GM21360 (cell line): ENCODE measurements around the gene CMTM7.

Experiments used
- ATAC-seq: cut with Tn5 transposase; IDR thresholded peaks from one replicate; pipeline ENCODE4 v1.9.1; 2021; ENCODE audit warnings: mild to moderate bottlenecking, moderate library complexity; ENCODE audit not compliant: unreplicated experiment

Gene CMTM7

DNA sequence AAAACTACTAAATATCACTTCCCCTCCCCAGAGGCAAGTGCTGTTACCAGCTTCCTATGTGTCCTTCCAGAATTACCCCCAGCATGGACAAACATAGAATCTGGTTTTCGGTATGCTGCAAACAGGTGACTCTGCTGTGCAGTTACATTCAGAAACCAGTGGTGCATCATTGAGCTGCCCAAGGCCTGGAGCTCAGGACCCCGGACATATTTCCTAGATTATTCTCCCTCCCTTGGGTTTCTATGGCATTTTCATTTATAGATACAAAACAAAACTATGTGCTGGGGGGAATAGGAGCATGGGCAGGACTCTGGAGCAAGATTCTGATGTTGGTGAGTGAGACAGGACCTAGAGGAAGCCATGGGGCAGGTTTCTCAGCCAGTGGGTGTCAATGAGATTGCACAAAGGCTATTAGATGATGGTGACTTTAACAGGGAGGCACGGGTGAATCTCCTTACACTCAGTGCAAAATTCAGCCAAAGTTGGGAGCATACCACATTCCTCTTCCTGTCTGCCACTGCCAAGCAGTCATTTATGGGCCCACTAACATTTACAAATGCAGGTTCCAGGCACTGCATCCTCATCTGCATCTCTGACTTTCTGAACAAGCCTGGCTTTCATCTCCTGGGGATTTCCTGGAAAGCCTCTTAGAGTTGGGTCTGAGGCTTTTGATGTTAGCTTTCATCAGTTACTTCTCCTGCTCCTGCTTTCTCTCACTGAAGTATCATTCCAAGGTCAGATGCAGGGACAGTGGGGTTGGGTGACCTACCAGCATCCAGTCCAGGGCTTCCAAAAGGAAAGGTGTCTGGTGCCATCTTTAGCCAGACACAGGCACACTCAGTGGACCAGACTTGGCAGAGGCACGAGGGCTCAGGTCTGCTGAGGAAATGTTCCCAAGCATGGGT is 44.5 kb downstream of the CMTM7 start:
- no peak for ATAC-seq

DNA sequence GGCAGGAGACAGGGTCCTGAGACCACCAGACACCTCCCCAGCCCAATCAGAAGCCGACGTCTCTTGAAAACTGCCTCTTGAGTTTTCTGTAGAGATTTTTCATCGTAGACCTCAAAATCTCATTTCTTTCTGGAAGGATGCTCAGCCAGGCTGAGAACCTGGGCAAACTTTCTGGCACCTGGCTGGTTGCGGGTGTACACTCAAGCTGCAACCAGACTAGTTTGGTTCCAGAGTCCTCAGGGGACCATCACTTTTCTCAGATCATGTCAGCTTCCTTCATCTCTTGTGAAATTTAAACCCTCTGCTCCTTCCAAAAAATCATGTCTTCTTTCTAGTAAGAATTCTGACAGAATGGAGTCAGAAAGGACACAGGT is 45.1 kb downstream of the CMTM7 start:
- no peak for ATAC-seq

DNA sequence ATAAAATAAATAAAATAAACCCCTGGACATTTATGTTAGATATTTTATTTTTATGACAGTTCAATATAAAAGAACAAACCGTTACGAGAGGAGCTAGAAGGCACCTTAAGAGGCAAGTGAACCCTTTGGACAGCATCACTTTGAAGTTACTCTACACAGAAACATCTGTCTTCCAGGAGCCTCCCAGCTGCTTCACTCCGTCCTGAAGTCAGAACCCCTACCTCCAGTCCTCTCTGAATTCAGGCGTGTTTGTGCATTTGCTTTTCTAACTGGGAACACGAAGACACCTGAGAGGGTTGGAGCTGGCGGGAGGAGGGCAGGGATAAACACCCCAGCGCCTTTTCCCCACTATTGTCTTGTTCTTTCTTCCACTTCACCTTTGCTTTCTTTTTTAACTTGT is 46.2 kb downstream of the CMTM7 start:
- no peak for ATAC-seq

DNA sequence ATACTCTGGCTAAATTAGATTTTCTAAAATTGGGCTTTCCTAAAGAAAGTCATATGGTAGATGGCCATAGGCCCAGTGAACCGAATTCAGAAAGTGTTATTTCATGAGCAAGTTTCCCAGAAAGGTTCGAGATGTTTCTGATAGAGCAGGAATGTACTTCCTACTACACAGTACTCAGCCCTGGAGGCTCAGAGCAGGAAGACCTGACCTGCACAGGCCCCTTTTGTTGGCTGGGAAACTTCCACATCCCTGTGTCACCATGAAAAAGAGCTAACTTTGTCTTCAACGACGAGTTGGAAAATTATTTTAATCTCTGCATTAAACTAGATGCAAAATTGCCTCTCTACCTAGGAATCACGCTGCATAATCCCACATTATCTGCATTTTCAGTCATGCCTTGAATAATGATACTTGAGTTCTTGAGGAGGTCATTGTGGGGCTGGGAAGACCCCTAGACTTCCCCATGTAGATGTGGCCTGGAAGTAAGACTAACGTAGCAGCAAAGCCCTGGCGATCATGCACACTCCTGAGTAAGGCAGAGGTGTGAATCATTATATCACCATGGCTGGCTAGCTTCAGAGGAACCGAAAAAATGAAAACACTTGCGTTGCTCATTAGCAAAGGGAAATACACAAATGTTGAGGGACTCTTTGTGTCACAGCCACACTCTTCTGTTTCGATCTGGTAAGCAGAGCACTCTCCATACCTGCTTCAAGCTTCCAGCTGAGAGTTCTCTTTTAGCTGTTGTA is 47.1 kb downstream of the CMTM7 start:
- ATAC-seq, result peak; percentile 91

DNA sequence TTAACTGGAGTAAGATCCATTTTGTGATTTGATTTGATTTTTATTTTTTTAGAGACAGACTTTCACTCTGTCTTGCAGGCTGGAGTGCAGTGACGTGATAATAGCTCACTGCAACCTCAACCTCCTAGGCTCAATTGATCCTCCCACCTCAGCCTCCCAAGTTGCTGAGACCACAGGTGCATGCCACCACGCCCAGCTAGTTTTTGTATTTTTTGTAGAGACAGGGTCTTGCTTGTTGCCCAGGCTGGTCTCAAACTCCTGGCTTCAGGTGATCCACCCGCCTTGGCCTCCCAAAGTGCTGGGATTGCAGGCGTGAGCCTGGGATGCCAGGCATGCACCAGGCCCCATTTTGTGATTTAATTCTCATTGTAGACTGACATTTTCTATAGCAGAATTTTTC is 47.8 kb downstream of the CMTM7 start:
- ATAC-seq, result peak; percentile 24

DNA sequence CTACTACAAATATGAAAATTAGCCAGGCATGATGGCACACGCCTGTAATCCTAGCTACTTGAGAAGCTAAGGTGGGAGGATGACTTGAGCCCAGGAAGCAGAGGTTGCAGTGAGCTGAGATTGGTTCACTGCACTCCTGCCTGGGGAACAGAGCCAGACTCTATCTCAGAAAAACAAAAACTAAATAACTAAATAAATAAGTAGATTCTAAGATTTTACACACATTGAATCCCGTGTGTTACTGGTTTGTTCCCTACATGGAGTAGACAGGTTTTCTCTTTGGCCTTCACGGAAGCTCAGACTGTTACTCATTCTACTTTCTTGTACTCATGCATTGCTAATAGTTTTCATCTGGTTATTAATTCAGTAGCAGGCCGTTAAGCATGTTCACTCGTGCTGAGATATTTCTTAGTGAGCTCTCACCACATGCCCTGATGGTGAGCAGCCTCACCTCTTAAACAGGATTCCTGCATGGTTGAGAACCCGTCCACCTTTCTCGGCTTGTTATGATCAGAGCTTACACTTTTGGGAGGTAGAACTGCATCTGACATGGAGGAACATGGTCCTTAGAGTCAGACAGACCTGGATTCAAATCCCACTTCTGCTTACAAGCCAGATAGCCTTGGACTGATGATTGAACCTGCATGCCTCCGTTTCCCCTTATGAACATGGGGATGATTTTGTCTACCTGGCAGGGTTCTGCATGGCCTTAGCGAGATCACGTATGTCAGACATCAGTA is 49.1 kb downstream of the CMTM7 start:
- ATAC-seq, result no peak

DNA sequence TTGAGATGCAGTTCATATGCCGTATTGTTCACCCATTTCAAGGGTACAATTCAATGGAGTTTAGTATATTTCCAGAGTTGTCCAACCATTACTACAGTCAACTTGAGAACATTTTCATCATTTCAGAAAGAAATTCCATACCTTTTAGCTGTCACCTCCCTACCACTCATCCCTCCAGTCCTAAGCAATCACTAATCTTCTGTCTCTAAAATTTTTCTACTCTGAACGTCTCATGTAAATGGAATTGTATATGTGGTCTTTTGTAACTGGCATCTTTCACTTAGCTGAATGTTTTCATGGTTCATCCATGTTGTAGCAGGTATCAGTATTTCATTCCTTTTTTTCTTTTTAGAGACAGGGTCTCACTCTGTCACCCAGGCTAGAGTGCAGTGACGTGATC is 51.1 kb downstream of the CMTM7 start:
- no peak for ATAC-seq

DNA sequence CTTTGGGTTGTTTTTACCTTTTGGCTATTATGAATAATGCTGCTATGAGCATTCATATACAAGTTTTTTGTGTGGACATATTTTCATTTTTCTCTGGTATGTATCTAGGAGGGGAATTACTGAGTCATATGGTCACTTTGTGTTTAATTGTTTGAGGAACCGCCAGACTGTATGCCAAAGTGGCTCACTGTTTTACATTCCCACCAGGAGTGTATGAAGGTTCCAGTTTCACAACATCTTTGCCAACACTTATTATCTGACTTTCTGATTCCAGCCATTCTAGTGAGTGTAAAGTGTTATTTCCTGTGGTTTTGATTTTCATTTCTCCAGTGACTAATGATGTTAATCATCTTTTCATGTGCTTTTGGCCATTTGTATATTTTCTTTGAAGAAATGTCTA is 51.8 kb downstream of the CMTM7 start:
- no peak for ATAC-seq

DNA sequence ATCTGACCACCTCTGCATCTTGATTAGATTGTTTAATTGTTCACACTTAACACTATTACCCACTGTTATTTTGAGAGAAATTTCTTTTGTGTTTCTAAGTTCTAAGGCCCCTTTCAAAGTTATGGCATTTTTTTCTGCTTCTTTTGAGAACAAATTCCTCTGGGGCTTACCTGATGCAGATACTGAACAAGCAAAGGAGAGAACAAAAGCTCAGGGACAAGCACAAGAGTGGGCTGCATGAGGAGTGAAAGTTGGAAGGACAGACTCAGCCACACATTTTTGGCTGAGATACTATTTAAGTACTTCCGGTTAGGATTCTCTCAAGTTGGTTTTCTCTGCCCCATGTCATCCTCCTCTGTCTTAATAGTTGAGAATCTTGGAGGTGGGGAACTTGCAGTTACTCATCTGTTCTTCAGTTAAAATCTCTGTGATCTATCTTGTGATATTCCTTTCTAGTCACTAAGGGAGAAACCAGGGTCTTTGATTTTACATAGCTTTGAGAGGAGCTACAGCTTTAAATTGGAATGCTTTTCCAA is 56.3 kb downstream of the CMTM7 start:
- no peak for ATAC-seq

DNA sequence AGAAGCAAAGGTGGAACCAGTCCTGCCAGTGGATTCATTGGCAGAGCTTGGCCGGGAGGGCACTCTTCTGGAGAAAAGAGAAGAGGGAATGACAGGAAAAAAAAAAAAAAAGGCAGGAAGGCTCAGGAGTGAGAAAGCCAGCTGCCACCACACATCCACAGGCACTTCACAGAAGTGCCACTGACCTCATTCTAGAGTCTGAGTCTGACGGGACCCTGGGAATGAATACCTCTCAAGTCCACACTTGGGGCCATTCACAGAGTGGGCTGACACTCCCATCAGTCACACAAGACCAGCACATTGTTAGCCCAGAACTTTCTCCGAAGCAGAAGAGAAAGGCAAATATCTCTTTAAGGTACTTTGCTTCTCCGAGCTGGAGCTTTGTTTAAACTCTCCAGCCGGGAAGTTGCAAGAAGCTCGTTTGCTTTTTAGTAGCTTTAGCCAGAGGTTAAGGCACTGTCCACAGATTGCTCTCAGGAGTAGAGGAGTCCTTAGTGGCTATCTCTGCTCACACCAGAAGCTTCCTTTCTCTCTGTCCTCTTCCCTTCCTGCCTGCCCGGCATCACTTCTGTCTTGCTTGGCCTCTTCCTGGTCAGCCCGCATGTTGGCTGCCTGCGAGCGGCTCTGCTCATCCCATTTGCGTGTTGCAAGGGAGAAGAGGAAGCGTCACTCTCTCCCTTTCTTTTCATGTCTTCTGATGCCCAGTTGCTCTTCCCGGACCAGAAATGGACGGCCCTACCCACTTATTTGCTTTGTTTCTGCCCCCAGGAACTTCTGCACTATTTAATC is 57.2 kb downstream of the CMTM7 start:
- ATAC-seq, result no peak

DNA sequence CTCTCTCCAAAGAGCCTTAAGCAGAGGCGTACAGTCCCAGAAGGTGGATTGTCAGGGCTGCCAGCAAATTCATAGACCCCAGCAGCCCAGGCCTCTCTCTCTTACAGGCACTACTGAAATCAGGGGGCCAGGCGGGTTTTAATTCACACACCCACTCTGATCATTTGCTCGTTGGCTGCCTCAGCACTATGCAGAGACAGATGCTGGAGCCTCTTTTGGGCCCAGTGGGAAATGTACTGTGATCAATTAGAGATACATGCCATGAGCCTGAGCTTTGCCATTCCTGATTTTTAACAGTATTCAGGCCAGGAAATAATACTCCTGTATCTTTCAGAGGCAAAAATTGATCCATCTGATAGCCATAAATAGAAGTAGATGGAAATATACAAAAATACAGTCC is 58.0 kb downstream of the CMTM7 start:
- no peak for ATAC-seq

DNA sequence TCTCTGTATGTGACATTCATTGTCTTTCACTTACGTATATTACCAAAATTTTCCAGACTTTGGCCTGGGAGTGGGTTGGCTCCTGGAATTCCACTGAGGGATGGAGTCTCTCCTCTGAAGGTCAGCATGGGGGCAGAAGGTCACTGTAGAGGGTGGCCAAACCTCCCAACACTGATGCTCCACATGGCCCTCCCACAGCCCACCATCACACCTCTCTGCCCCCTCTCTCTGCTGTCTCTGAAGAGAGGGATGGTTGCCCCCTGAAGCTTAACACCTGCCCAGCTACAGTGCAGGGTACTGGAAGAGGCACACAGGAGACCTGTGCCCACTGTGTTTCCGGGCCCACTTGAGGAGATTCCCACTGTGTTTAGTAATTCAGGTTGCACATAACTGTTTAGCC is 58.8 kb downstream of the CMTM7 start:
- no peak for ATAC-seq

DNA sequence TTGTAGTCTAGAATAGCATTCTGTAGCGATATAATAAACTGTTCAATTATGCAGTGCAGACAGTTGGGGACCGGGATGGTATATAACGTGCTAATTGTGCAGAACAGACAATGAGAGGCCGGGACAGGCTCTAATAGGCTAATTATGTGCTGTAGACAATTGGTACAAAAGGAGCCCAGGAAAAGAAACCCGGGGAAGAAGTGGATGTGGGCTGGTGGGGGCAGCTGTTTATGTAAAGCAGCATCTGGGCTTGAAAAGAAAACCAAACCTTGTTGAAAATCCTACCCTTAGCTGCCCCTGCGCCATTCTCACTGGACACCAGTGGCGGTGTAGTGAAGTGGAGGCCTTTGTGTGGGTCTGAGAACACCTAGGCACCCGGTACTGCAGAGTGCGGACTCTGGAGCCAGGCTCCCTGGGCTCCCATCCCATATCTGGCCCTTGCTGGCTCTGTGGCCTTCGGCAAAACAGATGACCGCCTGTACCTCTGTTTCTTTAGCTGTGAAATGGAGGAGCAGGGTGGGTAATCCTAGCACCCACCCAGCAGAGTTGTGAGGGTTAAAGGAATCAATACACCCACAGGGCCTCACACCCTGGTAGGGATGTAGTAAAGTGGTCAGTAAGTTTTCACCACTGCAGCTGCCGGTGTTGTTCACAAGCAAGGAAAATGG is 59.5 kb downstream of the CMTM7 start:
- ATAC-seq, result no peak

DNA sequence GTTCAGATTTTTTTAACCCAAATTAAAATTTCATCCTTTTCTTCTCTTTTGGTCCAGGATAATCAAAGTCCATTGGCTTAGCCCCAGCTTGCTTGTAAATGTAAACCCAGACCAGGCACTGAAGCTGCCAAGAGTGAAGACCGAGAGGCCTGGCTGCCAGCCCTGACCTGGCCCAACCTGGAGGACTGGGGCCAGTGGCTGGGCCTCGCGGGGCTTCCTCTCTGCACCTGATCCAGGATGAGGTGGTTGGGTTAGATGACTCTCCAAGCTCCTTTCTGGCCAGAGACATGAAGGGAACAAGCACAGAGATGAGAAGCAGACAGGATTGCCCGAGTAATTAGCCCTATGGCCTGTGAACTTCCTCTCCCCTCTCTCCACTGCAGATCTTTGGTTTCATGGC is 60.4 kb downstream of the CMTM7 start:
- no peak for ATAC-seq

DNA sequence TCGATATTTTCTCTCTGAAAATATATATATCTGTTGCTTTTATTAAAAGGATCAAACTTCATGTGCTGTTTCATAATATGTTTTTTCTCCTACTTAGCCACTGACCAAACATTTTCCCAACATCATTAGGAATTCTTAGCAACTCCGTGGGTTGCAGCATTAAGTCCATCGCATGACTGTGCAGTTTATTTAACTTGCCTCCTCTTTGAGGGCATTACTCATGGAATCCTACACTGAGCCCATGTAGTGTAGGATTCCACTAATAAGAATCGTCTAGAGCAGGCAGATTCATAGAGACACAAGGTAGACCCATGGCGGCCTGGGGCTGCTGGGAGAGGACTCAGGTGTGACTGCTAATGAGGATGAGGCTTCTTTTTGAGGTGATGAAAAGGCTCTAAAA is 61.7 kb downstream of the CMTM7 start:
- no peak for ATAC-seq

DNA sequence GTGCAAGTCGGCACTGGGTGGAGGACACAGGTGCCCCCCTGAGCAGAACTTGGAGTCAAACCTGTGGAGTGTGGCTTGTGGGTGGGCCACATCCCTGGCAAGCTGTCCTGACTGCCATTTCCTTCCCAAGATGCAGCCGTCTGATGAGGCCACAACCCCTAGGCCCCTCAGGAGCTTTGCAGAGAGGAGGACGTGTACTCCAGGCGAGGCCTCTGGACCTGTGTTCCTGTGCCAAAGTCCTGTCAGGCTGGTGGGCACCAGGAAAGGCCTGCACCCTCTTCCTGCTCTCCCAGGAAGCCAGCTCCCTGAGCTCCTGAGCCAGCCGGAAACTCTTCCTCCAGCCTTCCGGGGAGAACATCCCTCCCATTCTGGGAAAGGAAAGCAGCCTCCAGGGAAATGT is 62.5 kb downstream of the CMTM7 start:
- no peak for ATAC-seq

DNA sequence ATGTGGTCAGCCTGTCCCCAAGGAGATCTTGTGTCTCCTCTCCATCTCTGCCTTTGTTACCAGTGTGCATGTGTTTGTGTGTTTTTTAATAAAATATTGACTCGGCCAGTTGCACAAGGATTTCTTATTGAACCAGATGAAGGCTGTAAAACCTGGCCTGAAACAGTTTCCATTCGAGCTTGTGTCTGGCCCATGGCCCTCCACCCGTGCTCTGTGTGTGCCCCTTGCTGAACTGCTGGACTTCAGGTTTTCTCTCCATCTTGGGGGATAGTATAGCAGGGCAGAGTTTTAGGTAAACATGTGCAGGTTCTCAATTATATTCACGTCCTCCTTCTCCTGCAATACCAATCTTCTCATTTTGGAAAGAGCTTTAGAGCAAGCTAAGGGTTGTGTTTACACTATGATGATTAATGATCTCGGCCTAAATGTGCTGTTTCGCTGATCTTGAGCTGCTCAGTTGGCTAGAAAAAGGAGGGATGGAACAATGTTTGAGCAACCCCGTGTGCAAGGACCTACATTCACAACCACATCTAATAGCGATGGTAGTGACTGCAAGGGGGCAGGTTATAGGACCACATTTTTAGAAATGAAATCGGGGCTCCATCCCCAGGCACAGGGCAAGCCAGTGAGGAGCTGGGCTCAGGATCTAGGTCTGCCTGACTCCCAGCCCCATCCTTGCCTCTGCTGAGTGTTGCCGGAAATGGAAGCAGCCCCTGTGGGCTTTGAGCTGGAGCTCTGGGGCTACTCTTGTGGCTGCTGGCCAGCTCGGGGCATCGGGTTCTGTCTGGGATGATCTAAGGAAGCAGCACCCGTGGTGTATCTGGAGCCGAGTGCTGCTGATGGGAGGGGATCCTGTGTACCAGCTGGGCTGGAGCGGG is 63.3 kb downstream of the CMTM7 start:
- no peak for ATAC-seq

DNA sequence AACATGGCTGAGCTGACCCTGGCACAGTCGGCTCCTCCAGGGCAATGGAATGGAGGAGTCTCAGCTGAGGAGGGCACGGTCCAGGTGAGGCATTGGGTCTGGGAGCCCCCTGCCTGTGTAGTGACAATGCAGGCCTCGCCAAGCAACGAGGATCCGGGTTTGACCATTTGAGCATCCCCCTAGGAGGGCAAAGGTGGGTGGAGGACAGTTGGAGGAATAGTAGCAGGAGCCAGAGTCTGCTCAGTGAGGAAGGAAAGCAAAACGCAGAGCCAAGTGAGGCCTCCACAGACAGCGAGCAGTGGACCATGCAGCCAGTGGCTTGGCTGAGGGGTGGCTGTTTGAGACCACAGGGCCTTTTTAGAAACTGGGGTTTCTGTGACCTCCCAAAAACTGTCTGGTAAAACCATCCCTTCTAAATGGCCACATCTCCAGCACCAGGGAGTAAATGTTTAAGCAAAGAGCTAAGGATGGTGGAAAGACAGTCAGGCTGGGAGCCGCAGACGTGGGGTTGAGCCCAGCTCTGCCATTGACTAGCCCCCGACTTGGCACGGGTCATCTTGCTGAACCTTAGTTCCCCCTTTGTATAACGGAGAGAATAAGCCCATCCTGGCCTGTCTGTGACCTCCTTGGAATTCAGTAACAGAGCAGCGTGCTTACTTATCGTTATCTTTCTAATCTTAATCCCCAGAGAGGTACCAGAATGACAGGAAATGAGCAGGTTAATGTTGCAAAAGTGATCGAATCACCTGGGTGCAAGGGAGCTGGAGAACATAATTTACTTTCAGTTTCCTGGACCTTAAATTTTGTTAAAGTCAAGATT is 64.2 kb downstream of the CMTM7 start:
- no peak for ATAC-seq
